SK-N-SH (cell line): ENCODE results near the gene JMJD1C. TPM values are rescaled to one million over a fixed set of nuclear protein-coding genes. Genes with fewer than 3 reads are reported as not detected.

Source experiments
- CTCF ChIA-PET: fragments of 300-600, 350-600 bp; formaldehyde crosslinking; extraction: SDS; loops from one replicate; lab custom pipeline; 2021; lab: Yijun Ruan, JAX
- POLR2A ChIA-PET: fragments of 350-600 bp; sonication (Branson Sonifier 250); formaldehyde crosslinking; extraction: SDS; loops from one replicate; lab custom pipeline; 2020; ENCODE audit warnings: antibody characterized with exemption, inconsistent platforms; lab: Yijun Ruan, JAX
- DNase-seq: peaks from one replicate; pipeline ENCODE4 v3.0.0; 2012
- H2AFZ ChIP-seq: fragments of 200-600 bp; sonication (generic); 2 replicates; pipeline ENCODE4 v1.8.1; 2016; ENCODE audit warnings: antibody characterized with exemption, mild to moderate bottlenecking, low read depth
- H3F3A ChIP-seq: fragments of 200-600 bp; sonication (generic); replicated peaks from 2 replicates; pipeline ENCODE3; 2016; ENCODE audit warnings: antibody characterized with exemption, mild to moderate bottlenecking; ENCODE audit not compliant: insufficient read depth
- H3K27ac ChIP-seq, 2 experiments: fragments of 200-500 bp in 1 of 2; fragments of 200-600 bp in 1 of 2; sonication (Bioruptor generic) in 1 of 2; sonication (generic), shearing (Covaris generic) in 1 of 2; 2 replicates each; pipeline versions ENCODE4 v1.5.1 to v1.6.1; 2014 to 2016; ENCODE audit warnings: low read depth in 2 of 2, inconsistent platforms in 1 of 2, low read length in 1 of 2, mild to moderate bottlenecking in 1 of 2, mixed read lengths in 1 of 2
- H3K27me3 ChIP-seq: fragments of 200-600 bp; sonication (generic), shearing (Covaris generic); 2 replicates; pipeline ENCODE4 v1.6.1; 2016; ENCODE audit warnings: mixed run types; ENCODE audit not compliant: insufficient read depth
- H3K36me3 ChIP-seq, 2 experiments: fragments of 200-500 bp in 1 of 2; fragments of 200-600 bp in 1 of 2; sonication (Bioruptor generic) in 1 of 2; sonication (generic) in 1 of 2; replicated peaks in 1 of 2; 2 replicates each; pipeline versions ENCODE3 to v1.5.1; 2014 to 2016; ENCODE audit warnings: low read length in 1 of 2, mild to moderate bottlenecking in 1 of 2; ENCODE audit not compliant: insufficient read depth in 2 of 2, control insufficient read depth in 1 of 2
- H3K4me1 ChIP-seq, 2 experiments: fragments of 200-500 bp in 1 of 2; fragments of 200-600 bp in 1 of 2; sonication (Bioruptor generic) in 1 of 2; sonication (generic), shearing (Covaris generic) in 1 of 2; 2 replicates each; pipeline versions ENCODE4 v1.5.1 to v1.6.1; 2014 to 2016; ENCODE audit warnings: low read depth in 1 of 2, low read length in 1 of 2, mixed run types in 1 of 2; ENCODE audit not compliant: insufficient read depth in 2 of 2, control insufficient read depth in 1 of 2
- H3K4me2 ChIP-seq: fragments of 200-600 bp; sonication (generic), shearing (Covaris generic); 2 replicates; pipeline ENCODE4 v1.6.1; 2017; ENCODE audit warnings: mixed run types
- H3K4me3 ChIP-seq, 2 experiments: fragments of 200-500 bp in 1 of 2; fragments of 200-600 bp in 1 of 2; sonication (Bioruptor generic) in 1 of 2; sonication (generic), shearing (Covaris generic) in 1 of 2; 2 replicates each; pipeline versions ENCODE4 v1.5.1 to v1.8.1; 2014 to 2016; ENCODE audit warnings: low read depth in 2 of 2, inconsistent platforms in 1 of 2, low read length in 1 of 2, mild to moderate bottlenecking in 1 of 2, mixed read lengths in 1 of 2, moderate library complexity in 1 of 2
- H3K79me2 ChIP-seq: fragments of 200-600 bp; sonication (generic); 2 replicates; pipeline ENCODE4 v1.8.1; 2017; ENCODE audit warnings: mild to moderate bottlenecking; ENCODE audit not compliant: insufficient read depth
- H3K9ac ChIP-seq: fragments of 200-600 bp; sonication (generic); 2 replicates; pipeline ENCODE4 v1.6.1; 2017; ENCODE audit warnings: mixed run types
- H3K9me2 ChIP-seq: fragments of 200-600 bp; sonication (generic); 2 replicates; pipeline ENCODE4 v1.6.1; 2017; ENCODE audit warnings: mixed run types
- H3K9me3 ChIP-seq: fragments of 200-600 bp; sonication (generic); 2 replicates; pipeline ENCODE4 v1.6.1; 2017; ENCODE audit warnings: mixed run types, mild to moderate bottlenecking, moderate library complexity
- H4K20me1 ChIP-seq: fragments of 200-600 bp; sonication (generic); 2 replicates; pipeline ENCODE4 v1.6.1; 2017; ENCODE audit warnings: mild to moderate bottlenecking, mixed run types; ENCODE audit not compliant: insufficient read depth
- FOSL2 ChIP-seq: IDR thresholded peaks from 2 replicates; pipeline ENCODE4 v1.4.0; 2012; ENCODE audit warnings: low read depth, mild to moderate bottlenecking, moderate library complexity, borderline replicate concordance
- FOXM1 ChIP-seq: IDR thresholded peaks from 2 replicates; pipeline ENCODE4 v1.4.0; 2012; ENCODE audit warnings: low read depth, mild to moderate bottlenecking
- JUND ChIP-seq: IDR thresholded peaks from 2 replicates; pipeline ENCODE4 v1.4.0; 2012
- MEF2A ChIP-seq: IDR thresholded peaks from 2 replicates; pipeline ENCODE4 v1.4.0; 2012; ENCODE audit warnings: low read depth, borderline replicate concordance
- MXI1 ChIP-seq: IDR thresholded peaks from 2 replicates; pipeline ENCODE4 v1.6.1; 2012; ENCODE audit warnings: mild to moderate bottlenecking, low read depth, low read length, improper control_type of control experiment
- NFIC ChIP-seq: IDR thresholded peaks from 2 replicates; pipeline ENCODE4 v1.4.0; 2012; ENCODE audit warnings: borderline replicate concordance
- RAD21 ChIP-seq: IDR thresholded peaks from 2 replicates; pipeline ENCODE4 v1.6.1; 2012; ENCODE audit warnings: mild to moderate bottlenecking, low read length
- SIN3A ChIP-seq: IDR thresholded peaks from 2 replicates; pipeline ENCODE4 v1.6.1; 2012; ENCODE audit warnings: low read depth, mild to moderate bottlenecking, low read length, moderate library complexity, borderline replicate concordance
- TAF1 ChIP-seq: IDR thresholded peaks from 2 replicates; pipeline ENCODE4 v1.6.1; 2012; ENCODE audit warnings: low read depth, mild to moderate bottlenecking, low read length, moderate library complexity, borderline replicate concordance
- WGBS: methylation state at CpG from one replicate; pipeline ENCODE4 v1.1.6; 2017; ENCODE audit warnings: low lambda C conversion rate; 5-methylcytosine and 5-hydroxymethylcytosine counted together
- polyA plus RNA-seq, 3 experiments: library from polyadenylated mRNA; depleted of rRNA; stranded (reverse); fragments of >200 nt; gene quantifications; 2 replicates each; pipeline ENCODE4 v1.2.3, GENCODE V29; 2012
- TF ChIP-seq, protein P1 (sequence below): fragments of 200-600 bp; sonication (generic); IDR thresholded peaks from 2 replicates; pipeline ENCODE4 v1.6.1; 2017; ENCODE audit warnings: antibody characterized with exemption, mild to moderate bottlenecking, moderate library complexity
- TF ChIP-seq, protein P2 (sequence below): IDR thresholded peaks from 2 replicates; pipeline ENCODE4 v1.4.0; 2012; ENCODE audit warnings: low read depth
- TF ChIP-seq, protein P3 (sequence below): fragments of 150-350 bp; IDR thresholded peaks from 2 replicates; pipeline ENCODE4 v1.6.1; 2017; ENCODE audit warnings: antibody characterized with exemption, low read length, low read depth, borderline replicate concordance
- TF ChIP-seq, protein P4 (sequence below): IDR thresholded peaks from 2 replicates; pipeline ENCODE4 v1.4.0; 2012; ENCODE audit warnings: low read depth, borderline replicate concordance

Gene JMJD1C
- polyA plus RNA-seq, 1 of the 3 experiments (the other 2 are of a cell fraction) = 11.7 TPM

DNA sequence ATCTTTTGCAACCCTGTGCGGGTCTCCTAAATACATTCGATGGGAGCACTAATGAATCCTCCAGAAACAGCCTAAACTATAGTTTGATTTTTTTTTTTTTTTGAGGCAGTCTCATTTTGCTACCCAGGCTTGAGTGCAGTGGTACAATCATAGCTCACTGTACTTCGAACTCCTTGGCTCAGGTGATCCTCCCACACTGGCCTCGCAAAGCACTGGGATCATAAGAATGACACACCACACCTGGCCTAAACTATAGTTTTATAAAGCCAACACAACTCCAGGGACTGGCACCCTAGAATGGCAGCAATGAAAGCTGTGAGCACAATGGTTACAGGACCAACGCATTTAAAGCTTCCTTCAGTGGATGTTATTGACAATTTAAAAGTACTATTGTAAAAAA is 14.5 kb upstream of the JMJD1C start (continued):
- no peak for TF ChIP-seq SIN3A
- no peak for TF ChIP-seq RAD21
- no peak for TF ChIP-seq JUND
- TF ChIP-seq, protein P1, sequence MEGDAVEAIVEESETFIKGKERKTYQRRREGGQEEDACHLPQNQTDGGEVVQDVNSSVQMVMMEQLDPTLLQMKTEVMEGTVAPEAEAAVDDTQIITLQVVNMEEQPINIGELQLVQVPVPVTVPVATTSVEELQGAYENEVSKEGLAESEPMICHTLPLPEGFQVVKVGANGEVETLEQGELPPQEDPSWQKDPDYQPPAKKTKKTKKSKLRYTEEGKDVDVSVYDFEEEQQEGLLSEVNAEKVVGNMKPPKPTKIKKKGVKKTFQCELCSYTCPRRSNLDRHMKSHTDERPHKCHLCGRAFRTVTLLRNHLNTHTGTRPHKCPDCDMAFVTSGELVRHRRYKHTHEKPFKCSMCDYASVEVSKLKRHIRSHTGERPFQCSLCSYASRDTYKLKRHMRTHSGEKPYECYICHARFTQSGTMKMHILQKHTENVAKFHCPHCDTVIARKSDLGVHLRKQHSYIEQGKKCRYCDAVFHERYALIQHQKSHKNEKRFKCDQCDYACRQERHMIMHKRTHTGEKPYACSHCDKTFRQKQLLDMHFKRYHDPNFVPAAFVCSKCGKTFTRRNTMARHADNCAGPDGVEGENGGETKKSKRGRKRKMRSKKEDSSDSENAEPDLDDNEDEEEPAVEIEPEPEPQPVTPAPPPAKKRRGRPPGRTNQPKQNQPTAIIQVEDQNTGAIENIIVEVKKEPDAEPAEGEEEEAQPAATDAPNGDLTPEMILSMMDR = no peak
- no peak for TF ChIP-seq FOSL2
- TF ChIP-seq TAF1 = no peak
- TF ChIP-seq, protein P2, sequence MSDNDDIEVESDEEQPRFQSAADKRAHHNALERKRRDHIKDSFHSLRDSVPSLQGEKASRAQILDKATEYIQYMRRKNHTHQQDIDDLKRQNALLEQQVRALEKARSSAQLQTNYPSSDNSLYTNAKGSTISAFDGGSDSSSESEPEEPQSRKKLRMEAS = no peak

DNA sequence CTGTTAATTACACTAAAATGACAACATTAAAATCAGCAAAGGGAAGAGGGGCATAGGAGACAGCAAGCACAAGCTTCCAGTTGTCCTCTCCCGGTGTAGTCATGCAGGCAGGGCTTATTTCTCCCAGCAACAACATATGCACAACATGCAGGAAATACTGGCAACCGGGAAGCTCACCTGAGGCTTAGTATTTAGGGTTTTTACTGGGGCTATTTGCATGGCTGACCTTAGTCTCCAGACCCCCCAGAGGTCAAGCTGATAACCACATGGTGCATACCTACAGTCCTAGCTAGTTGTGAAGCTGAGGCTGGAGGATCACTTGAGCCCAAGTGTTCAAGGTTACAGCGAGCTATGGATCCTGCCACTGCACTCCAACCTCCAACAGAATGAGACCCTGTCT is 12.8 kb upstream of the JMJD1C start:
- WGBS = 93% methylated on average over 3 of the region's 3 CpGs
- no peak overlapping the region for H3K27ac ChIP-seq
- DNase-seq = no peak
- peaks cover 14% of the 10 kb centered on the region for H3F3A ChIP-seq
- TF ChIP-seq MEF2A (no peak), MXI1 (no peak), NFIC (no peak), FOXM1 (no peak)
- TF ChIP-seq, protein P3, sequence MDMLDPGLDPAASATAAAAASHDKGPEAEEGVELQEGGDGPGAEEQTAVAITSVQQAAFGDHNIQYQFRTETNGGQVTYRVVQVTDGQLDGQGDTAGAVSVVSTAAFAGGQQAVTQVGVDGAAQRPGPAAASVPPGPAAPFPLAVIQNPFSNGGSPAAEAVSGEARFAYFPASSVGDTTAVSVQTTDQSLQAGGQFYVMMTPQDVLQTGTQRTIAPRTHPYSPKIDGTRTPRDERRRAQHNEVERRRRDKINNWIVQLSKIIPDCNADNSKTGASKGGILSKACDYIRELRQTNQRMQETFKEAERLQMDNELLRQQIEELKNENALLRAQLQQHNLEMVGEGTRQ = no peak
- TF ChIP-seq, protein P4, sequence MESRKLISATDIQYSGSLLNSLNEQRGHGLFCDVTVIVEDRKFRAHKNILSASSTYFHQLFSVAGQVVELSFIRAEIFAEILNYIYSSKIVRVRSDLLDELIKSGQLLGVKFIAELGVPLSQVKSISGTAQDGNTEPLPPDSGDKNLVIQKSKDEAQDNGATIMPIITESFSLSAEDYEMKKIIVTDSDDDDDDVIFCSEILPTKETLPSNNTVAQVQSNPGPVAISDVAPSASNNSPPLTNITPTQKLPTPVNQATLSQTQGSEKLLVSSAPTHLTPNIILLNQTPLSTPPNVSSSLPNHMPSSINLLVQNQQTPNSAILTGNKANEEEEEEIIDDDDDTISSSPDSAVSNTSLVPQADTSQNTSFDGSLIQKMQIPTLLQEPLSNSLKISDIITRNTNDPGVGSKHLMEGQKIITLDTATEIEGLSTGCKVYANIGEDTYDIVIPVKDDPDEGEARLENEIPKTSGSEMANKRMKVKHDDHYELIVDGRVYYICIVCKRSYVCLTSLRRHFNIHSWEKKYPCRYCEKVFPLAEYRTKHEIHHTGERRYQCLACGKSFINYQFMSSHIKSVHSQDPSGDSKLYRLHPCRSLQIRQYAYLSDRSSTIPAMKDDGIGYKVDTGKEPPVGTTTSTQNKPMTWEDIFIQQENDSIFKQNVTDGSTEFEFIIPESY = no peak
- TF ChIP-seq, all 33 proteins: peak for 0
- peaks cover 0 to 3% of the 10 kb centered on the region in 2 experiments for H3K36me3 ChIP-seq
- no peaks in the 10 kb centered on the region for H3K27me3 ChIP-seq
- H3K4me3 ChIP-seq = no peak overlapping the region
- ChIA-PET POLR2A (interaction anchor here (0.6 kb wide), 1 partner anchor 19 kb away, joined by 3 read pairs; no protein-coding TSS in a partner anchor), CTCF (no interaction called here)
- peaks cover 0 to 16% of the 10 kb centered on the region in 2 experiments; a peak in 3 of 4 replicates for H3K4me1 ChIP-seq
- peaks cover 15% of the 10 kb centered on the region; the same call in 1 of the 2 replicates for H4K20me1 ChIP-seq
- H2AFZ ChIP-seq = no peak overlapping the region
- H3K79me2 ChIP-seq = peaks cover 97% of the 10 kb centered on the region
- H3K4me2 ChIP-seq = no peak overlapping the region
- no peak overlapping the region for H3K9ac ChIP-seq
- H3K9me3 ChIP-seq = no peaks in the 10 kb centered on the region
- no peaks in the 10 kb centered on the region for H3K9me2 ChIP-seq
